ENCODE results near the gene TENT4A. TPM values are rescaled to one million over a fixed set of nuclear protein-coding genes. Genes with fewer than 3 reads are reported as not detected.

The TENT4A gene
- total RNA-seq, 1 donor from 2014 or later: 28.6 TPM

DNA sequence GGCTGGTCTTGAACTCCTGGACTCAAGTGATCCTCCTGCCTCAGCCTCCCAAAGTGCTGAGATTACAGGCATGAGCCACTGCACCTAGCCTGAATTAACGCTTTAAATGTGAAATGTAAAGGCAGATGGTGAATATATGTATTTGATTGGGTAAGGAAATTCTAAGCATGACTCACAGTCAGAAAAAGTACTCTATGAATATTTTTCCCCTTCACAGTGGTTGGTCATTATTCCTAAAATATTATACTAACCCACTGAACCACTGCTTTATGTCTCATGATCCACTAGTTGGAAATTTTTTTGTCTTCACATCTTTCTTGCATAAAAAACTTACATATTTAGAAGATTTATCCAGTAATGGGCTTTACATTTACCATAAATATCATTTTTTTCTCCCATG, 14.5 kb upstream of the TENT4A start:
- DNase-seq (ENCODE audit: low spot score) (no peak), ATAC-seq (no peak)
- intact Hi-C loops (cut with DNase I): no loop called here

GRCh38 chr5:6699357-6699756, 13.9 kb upstream of the TENT4A start:
- intact Hi-C loops (cut with DNase I): no loop called here
- ATAC-seq (no peak), DNase-seq (ENCODE audit: low spot score) (no peak)

- DNase-seq (ENCODE audit: low spot score) (no peak), ATAC-seq (no peak)
- intact Hi-C loops (cut with DNase I): no loop called here
These were observed 13.1 kb upstream of the TENT4A start for GRCh38 chr5:6700074-6700684.

- intact Hi-C loops (cut with DNase I): no loop called here
- DNase-seq (ENCODE audit: low spot score): no peak
- no peak for ATAC-seq
These were observed 12.4 kb upstream of the TENT4A start for GRCh38 chr5:6700685-6701355.

DNA sequence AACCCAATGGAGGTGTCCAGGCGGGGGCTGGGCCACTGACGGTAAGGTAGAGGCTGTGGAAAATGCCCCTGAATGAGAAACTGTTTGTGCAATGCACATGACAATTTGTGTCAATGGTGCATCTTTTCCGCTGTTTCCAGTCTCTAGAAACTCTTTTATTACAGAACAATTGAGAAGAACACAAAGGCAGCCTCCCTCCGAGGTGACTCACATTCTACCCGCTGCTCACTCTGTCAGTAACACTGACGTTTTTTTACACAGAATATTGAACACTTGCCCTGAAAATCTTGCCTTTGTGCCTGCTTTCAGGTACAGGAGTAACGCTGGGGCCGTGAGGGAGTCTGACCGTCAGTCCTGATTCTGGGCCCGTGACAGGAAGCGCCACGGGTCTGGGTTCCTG, 11.7 kb upstream of the TENT4A start:
- intact Hi-C loops (cut with DNase I): no loop called here
- no peak for ATAC-seq
- DNase-seq (ENCODE audit: low spot score): no peak

- no peak for DNase-seq (ENCODE audit: low spot score)
- no peak for ATAC-seq
- intact Hi-C loops (cut with DNase I): no loop called here
These were observed 10.6 kb upstream of the TENT4A start for GRCh38 chr5:6702633-6703032.

- ATAC-seq (no peak), DNase-seq (ENCODE audit: low spot score) (no peak)
- intact Hi-C loops (cut with DNase I): no loop called here
These were observed 9.4 kb upstream of the TENT4A start for GRCh38 chr5:6703806-6704205.

- intact Hi-C loops (cut with DNase I): no loop called here
- ATAC-seq (peak; percentile 72), DNase-seq (ENCODE audit: low spot score) (no peak)
These were observed 8.8 kb upstream of the TENT4A start for GRCh38 chr5:6704361-6704851.

- DNase-seq (ENCODE audit: low spot score) (no peak), ATAC-seq (no peak)
- intact Hi-C loops (cut with DNase I): no loop called here
These were observed 8.1 kb upstream of the TENT4A start for GRCh38 chr5:6705088-6705487.

DNA sequence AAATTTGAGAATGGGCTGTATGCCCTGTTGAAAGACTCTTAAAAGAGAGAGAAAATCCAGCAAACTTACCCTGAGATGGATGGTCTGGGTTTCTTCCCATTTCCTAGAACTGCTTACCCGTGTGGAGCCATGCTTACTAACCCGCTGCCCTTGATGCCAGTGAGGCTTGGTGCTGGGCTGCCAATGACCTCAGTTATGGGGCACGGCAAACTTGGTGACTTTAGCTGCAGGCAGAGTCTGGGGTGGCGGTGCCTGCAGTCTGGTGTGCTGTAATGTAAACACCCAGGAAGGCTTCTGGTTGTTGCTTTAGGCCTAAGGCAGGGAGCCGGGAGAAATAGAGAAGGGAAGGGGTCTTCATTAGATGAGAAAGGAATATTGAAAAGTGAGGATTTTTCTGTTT, 7.3 kb upstream of the TENT4A start:
- DNase-seq (ENCODE audit: low spot score): no peak
- no peak for ATAC-seq
- intact Hi-C loops (cut with DNase I): no loop called here

DNA sequence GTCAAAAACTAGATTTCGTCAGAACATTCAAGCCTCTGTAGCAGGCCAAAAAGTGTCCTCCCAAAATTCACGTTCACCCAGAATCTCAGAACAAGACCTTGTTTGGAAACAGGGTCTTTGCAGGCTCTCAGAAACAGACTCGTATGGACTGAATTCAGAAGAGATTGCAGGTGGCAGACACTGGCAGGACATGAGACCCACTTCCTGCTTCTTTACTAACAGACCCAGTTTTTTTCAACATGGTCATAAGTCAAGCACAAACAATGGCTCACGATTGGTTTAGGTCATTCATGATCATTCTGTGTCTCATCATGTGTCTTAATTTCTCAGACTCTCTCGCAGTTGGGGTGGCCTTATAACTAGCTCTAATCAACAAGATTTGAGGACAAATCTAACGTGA, 5.4 kb upstream of the TENT4A start:
- intact Hi-C loops (cut with DNase I): no loop called here
- ATAC-seq: no peak
- no peak for DNase-seq (ENCODE audit: low spot score)

DNA sequence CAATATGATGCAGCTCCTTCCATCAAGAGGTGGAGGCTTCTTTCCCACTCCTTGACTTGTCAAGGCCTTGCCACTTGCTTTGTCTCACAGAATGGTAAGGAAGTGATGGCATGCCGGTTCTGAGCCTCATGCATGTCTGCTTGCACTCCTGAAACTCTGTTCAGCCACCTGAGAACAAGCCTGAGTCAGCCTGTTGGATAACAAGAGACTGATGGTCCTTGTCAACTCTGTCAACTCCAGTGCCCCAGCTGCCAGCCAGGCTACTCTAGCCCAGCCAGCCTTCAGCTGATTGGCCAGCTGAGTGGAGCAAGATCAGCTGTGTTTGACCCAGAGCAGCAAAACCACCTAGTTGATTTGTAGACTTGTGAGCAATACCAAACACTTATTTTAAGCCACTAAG, 4.4 kb upstream of the TENT4A start:
- intact Hi-C loops (cut with DNase I): no loop called here
- no peak for ATAC-seq
- DNase-seq (ENCODE audit: low spot score): no peak

DNA sequence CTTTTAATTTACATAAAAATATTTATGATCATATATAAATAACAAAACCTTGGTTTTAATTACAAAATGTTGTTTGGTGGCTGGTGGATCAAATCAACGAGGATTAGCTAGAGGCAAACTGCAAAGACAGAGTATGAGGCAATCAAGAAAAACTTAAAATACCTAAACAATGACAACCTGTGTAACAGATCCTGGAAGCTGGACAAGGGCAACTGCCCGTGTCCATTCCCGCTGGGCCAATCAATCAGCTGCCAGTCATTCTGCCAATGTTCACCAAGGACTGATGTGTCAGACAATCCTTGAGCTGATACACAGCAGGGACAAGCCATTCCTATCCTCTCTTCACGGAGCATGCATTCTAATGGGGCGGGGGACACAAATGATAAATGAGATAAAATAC, 3.2 kb upstream of the TENT4A start:
- intact Hi-C loops (cut with DNase I): loop anchor here (10.0 kb wide), 1 partner anchor 75 kb away; the partner anchor contains the start of genes NSUN2 and SRD5A1
- DNase-seq (ENCODE audit: low spot score) (no peak), ATAC-seq (no peak)

DNA sequence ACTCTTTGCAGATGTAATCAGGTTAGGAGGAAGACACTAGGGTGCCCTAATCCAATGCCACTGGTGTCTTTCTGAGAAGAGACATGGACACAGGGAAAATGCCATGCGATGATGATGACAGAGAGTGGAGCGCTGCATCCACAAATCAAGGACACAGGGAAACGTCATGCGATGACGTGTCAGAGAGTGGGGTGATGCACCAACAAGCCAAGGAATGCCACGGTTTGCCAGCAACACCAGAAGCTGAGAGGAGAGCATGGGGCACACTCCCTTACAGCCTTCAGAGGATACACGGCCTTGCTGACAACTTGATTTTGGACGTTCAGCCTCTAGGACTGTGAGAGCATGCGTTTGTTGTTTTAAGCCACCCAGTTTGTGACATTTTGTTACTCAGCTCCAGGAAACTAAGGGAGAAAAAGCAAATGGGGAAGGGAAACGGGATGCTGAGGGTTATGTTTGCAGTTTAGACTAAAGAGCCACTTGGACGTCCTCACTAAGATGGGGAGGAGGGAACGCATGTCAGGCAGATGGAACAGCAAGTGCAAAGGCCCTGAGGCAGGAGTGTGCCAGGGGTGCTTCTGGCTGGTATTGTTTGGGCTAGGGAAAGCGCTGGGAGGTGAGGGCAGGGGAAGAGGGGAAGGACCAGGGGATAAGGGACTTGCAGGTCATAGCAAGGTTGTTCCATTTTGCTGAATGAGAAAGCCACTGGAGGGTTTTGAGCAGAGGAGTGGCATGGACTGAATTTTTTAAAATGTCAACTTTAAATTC, 2.5 kb upstream of the TENT4A start:
- ATAC-seq (no peak), DNase-seq (ENCODE audit: low spot score) (no peak)
- intact Hi-C loops (cut with DNase I): loop anchor here (10.0 kb wide), 1 partner anchor 76 kb away; the partner anchor contains the start of genes NSUN2 and SRD5A1

GRCh38 chr5:6711409-6712141, 1.7 kb upstream of the TENT4A start:
- no peak for ATAC-seq
- DNase-seq (ENCODE audit: low spot score): no peak
- intact Hi-C loops (cut with DNase I): loop anchor here (10.0 kb wide), 1 partner anchor 77 kb away; the partner anchor contains the start of genes NSUN2 and SRD5A1

- ATAC-seq (peak; percentile 17), DNase-seq (ENCODE audit: low spot score) (peak; percentile 75)
- intact Hi-C loops (cut with DNase I): loop anchor here (10.0 kb wide), 1 partner anchor 77 kb away; the partner anchor contains the start of genes NSUN2 and SRD5A1
These were observed 1.1 kb upstream of the TENT4A start for GRCh38 chr5:6712142-6712576.

DNA sequence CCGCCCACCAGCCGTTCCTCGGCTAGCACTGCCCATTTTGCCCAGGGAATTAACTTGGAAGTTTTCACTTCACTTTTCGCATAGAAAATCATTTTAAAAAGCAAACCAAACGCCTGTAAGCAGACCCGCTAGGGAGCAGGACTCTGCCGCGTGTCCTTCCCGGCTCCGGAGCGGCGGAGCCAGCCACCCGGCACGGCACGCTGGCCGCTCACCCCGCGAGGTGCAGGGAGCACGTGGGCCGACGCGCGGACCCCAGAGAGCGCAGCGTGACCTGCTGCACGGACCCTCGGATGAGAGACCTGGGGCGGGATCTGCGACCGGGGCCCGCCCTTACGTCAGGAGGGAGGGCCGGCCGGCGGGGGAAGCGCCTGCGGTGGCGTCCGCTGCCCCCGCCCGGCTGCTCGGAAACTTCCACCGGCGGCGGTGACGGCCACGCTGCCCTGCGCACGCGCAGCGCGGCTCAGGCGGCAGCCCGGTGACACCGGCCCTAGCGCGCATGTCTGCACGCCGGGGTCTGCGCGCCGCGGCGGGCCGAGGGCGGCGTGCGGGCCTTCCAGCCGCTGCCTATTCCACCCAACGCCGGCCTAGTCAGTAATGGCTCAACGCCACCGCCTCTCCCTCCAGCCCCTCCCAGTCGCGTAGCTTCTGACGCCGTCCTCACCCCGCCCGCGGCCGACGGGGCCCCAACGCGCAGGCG, 507 bp upstream of the TENT4A start:
- intact Hi-C loops (cut with DNase I): loop anchor here (10.0 kb wide), 1 partner anchor 78 kb away; the partner anchor contains the start of genes NSUN2 and SRD5A1
- peak; percentile 96 for ATAC-seq
- DNase-seq (ENCODE audit: low spot score): peak; percentile 98

All from sciatic nerve (tissue), 2 donors.